Spinal cord (tissue), 10 donors: ENCODE results near the gene ANKH. TPM values are rescaled to one million over a fixed set of nuclear protein-coding genes. Genes with fewer than 3 reads are reported as not detected.
"Not testable (repeated sequence)": the region's sequence is repeated elsewhere in the genome, so short reads cannot be mapped to it uniquely, and the experiment has no call there.

Experiments used
- DNase-seq, 6 donors: peaks; one replicate each; pipeline versions ENCODE4 v3.0.0 to v3.0.0-alpha.2; 2013 to 2015; ENCODE audit warnings: low spot score in 6 of 6, low read depth in 4 of 6
- H3K27ac ChIP-seq: one replicate; pipeline ENCODE4 v1.5.1; 2013; ENCODE audit warnings: low read depth, low read length, control low read depth
- H3K27me3 ChIP-seq: one replicate; pipeline ENCODE4 v1.6.1; 2013; ENCODE audit warnings: low read length; ENCODE audit not compliant: control insufficient read depth, insufficient read depth
- H3K36me3 ChIP-seq: one replicate; pipeline ENCODE4 v1.6.1; 2013; ENCODE audit warnings: low read length; ENCODE audit not compliant: control insufficient read depth, insufficient read depth
- H3K4me1 ChIP-seq: one replicate; pipeline ENCODE4 v1.6.1; 2013; ENCODE audit warnings: low read length; ENCODE audit not compliant: control insufficient read depth, insufficient read depth
- H3K4me3 ChIP-seq: one replicate; pipeline ENCODE4 v1.5.1; 2013; ENCODE audit warnings: low read depth, low read length, control low read depth
- H3K9me3 ChIP-seq: one replicate; pipeline ENCODE4 v1.6.1; 2013; ENCODE audit warnings: low read length; ENCODE audit not compliant: control insufficient read depth, insufficient read depth
- WGBS: methylation state at CpG from one replicate; pipeline ENCODE4 v1.1.5; 2013; ENCODE audit warnings: missing lambda C conversion rate; ENCODE audit not compliant: insufficient coverage; 5-methylcytosine and 5-hydroxymethylcytosine counted together
- polyA plus RNA-seq, 2 donors: library from polyadenylated mRNA; unstranded; fragments of 120-200 nt; gene quantifications; one replicate each; pipeline ENCODE4 v1.2.1, GENCODE V29; 2013; ENCODE audit not compliant: insufficient read length in 2 of 2
- total RNA-seq, 2 donors: library from RNA; depleted of rRNA in 1 of 2; stranded (reverse); fragments of 120-200 nt in 1 of 2; fragments of >200 nt in 1 of 2; gene quantifications; one replicate each; pipeline versions ENCODE4 v1.2.3 to v1.2.4, GENCODE V29; 2013 to 2014
- donor health status: healthy.

The ANKH gene
- total and polyA plus RNA-seq, 4 donors: 45.2 to 73.8 (median 59.6) TPM

GRCh38 chr5:14809369-14810155 is 62.0 kb downstream of the ANKH start:
- peak in 1 of 6 donors; percentile 28 for DNase-seq
- Histone ChIP-seq H3K27me3 (no peaks in the 10 kb centered on the region), H3K36me3 (no peaks in the 10 kb centered on the region), H3K4me3 (no peak overlapping the region), H3K4me1 (peaks cover 3% of the 10 kb centered on the region), H3K9me3 (no peaks in the 10 kb centered on the region), H3K27ac (no peak overlapping the region)
- 61% methylated on average over 9 of the region's 11 CpGs for WGBS

DNA sequence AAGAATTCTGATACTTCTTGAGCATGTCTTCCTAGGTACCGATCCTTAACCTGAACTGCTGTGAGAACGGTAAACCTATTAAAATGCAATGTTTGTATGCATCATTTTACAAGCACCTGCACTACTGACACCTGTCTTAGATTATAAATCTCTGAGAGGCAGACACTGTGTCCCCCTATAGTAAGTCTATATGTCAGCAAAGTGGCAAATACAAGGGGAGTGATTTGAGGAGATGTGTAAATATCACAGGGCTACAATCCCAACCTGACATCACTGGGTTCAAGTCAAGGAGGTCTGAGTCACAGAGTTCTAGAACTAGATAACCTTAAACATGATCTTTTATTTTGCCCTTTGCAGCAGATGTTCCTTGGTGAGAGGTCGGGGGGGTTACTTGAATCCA is 64.1 kb downstream of the ANKH start:
- WGBS: no CpG with 5 or more reads among the region's 3 CpGs
- no peaks in the 10 kb centered on the region for H3K27me3 ChIP-seq
- DNase-seq: no peak
- no peaks in the 10 kb centered on the region for H3K9me3 ChIP-seq
- H3K4me3 ChIP-seq: no peak overlapping the region
- no peak overlapping the region for H3K27ac ChIP-seq
- no peaks in the 10 kb centered on the region for H3K36me3 ChIP-seq
- peaks cover 3% of the 10 kb centered on the region for H3K4me1 ChIP-seq

DNA sequence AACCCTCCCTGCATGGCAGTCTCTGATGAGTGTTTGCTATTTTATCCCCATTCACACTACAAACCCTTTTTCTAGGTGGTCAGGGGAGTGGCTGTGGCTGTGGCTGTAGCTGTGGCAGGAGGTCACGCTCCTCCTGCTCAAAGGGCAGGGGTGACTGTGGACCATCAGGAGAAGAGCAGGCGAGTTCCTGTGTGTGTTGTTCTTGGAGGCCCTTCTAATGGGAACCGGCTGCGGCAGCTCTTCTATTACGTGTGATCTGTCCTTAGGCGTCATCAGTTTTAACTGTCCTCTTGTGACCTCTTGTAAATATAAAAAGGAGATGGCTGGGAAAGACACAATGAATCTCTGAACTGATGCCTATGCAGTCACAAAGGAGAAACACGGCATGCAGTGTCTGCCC is 65.1 kb downstream of the ANKH start:
- Histone ChIP-seq H3K9me3 (no peaks in the 10 kb centered on the region), H3K27me3 (no peaks in the 10 kb centered on the region), H3K4me1 (peaks cover 3% of the 10 kb centered on the region), H3K4me3 (no peak overlapping the region), H3K36me3 (no peaks in the 10 kb centered on the region), H3K27ac (no peak overlapping the region)
- peak in 1 of 6 donors; percentile 63 for DNase-seq
- 29% methylated on average over 5 of the region's 7 CpGs for WGBS

- Histone ChIP-seq H3K4me1 (no peaks in the 10 kb centered on the region), H3K27ac (no peak overlapping the region), H3K4me3 (no peak overlapping the region), H3K9me3 (no peaks in the 10 kb centered on the region), H3K27me3 (no peaks in the 10 kb centered on the region), H3K36me3 (peaks cover 3% of the 10 kb centered on the region)
- DNase-seq: no peak
- WGBS: 63% methylated on average over 3 of the region's 3 CpGs
Observed at GRCh38 chr5:14802541-14802940, 69.0 kb downstream of the ANKH start.

- H3K4me3 ChIP-seq: no peak overlapping the region
- no peak overlapping the region for H3K27ac ChIP-seq
- peaks cover 3% of the 10 kb centered on the region for H3K36me3 ChIP-seq
- H3K9me3 ChIP-seq: no peaks in the 10 kb centered on the region
- no peak for DNase-seq
- WGBS: 87% methylated on average over 3 of the region's 3 CpGs
- no peaks in the 10 kb centered on the region for H3K27me3 ChIP-seq
- H3K4me1 ChIP-seq: no peaks in the 10 kb centered on the region
Observed at GRCh38 chr5:14801792-14802191, 69.8 kb downstream of the ANKH start.

- DNase-seq, H3K27ac ChIP-seq, H3K4me1 ChIP-seq, H3K4me3 ChIP-seq, H3K9me3 ChIP-seq, H3K27me3 ChIP-seq, H3K36me3 ChIP-seq: not testable (repeated sequence)
- 100% methylated on average over 3 of the region's 4 CpGs for WGBS
Observed at GRCh38 chr5:14797385-14797784, 74.2 kb downstream of the ANKH start.

- Histone ChIP-seq H3K4me3 (no peak overlapping the region), H3K27ac (no peak overlapping the region)
- DNase-seq: peak in 1 of 6 donors; percentile 51
Observed at GRCh38 chr5:14794583-14795230, 76.9 kb downstream of the ANKH start.

GRCh38 chr5:14793851-14794250 is 77.7 kb downstream of the ANKH start:
- no peak overlapping the region for H3K4me3 ChIP-seq
- DNase-seq: no peak
- no peak overlapping the region for H3K27ac ChIP-seq
- H3K36me3 ChIP-seq: peaks cover 3% of the 10 kb centered on the region
- H3K9me3 ChIP-seq: no peaks in the 10 kb centered on the region
- peaks cover 3% of the 10 kb centered on the region for H3K4me1 ChIP-seq
- no peaks in the 10 kb centered on the region for H3K27me3 ChIP-seq
- 39% methylated on average over 2 of the region's 5 CpGs for WGBS

More at GRCh38 chr5:14794583-14795230, 76.9 kb downstream of the ANKH start:
- Histone ChIP-seq H3K36me3 (peaks cover 3% of the 10 kb centered on the region), H3K4me1 (peaks cover 3% of the 10 kb centered on the region), H3K9me3 (no peaks in the 10 kb centered on the region), H3K27me3 (no peaks in the 10 kb centered on the region)
- WGBS: 68% methylated on average over 4 of the region's 4 CpGs

DNA sequence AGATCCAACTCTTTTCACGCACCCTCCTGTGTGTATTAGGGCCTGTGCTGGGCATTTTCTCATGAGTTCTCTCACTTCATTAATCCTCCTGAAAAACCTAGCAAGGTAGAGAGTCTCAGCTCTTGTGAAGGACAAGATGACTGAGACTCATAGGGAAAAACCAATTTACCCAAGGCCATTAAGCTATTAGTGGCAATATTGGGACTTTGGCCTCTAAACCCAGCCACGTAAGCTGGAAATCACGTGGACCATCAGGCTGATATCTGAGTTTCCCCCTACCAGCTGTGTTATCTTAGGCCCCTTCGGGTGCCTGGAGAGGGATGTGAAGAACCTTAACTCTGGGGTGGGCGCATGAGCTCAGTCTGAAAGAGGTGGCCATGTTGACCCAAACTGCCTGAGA is 80.7 kb downstream of the ANKH start:
- Histone ChIP-seq H3K4me3 (no peak overlapping the region), H3K27ac (no peak overlapping the region), H3K36me3 (no peaks in the 10 kb centered on the region), H3K27me3 (no peaks in the 10 kb centered on the region), H3K4me1 (peaks cover 3% of the 10 kb centered on the region), H3K9me3 (no peaks in the 10 kb centered on the region)
- no peak for DNase-seq
- WGBS: 94% methylated on average over 5 of the region's 5 CpGs

DNA sequence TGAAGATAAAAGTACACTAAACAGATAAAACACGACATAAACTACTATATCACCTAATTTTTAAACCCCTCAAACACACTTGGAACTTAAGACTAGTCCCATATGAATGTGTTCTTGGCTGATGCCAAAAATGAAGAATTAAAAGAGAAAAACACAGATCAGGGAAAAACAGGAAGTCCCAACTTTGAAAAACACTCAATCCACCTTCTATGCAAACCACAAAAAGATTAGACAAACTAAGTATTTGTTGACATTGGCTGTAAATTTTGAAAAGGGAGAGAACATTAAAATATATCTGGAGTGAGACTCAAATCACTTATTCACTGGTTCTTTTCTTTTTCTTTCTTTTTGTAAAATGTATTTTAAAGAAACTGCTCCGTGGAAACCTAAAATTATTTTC is 81.4 kb downstream of the ANKH start:
- Histone ChIP-seq H3K36me3 (no peaks in the 10 kb centered on the region), H3K27me3 (no peaks in the 10 kb centered on the region), H3K4me1 (peaks cover 3% of the 10 kb centered on the region), H3K9me3 (no peaks in the 10 kb centered on the region), H3K27ac (no peak overlapping the region), H3K4me3 (no peak overlapping the region)
- no CpG with 5 or more reads among the region's 2 CpGs for WGBS
- no peak for DNase-seq
